Panc1 (cell line): ENCODE measurements around the gene ZNF726. TPM values are rescaled to one million over a fixed set of nuclear protein-coding genes. Genes with fewer than 3 reads are reported as not detected.

Source experiments
- ATAC-seq: fragments of 200-7000 bp; cut with Tn5 transposase; 2 replicates; pipeline ENCODE4 v1.9.1; 2020; ENCODE audit warnings: mild to moderate bottlenecking, moderate library complexity
- BruUV-seq: library from RNA; stranded (reverse); fragments of 400-500 nt; replicated peaks from 2 replicates; lab custom pipeline; 2021; lab: Mats Ljungman, UMichigan
- CTCF ChIA-PET: fragments of 300-600 bp; sonication (Branson Sonifier 250); formaldehyde crosslinking; loops from one replicate; lab custom pipeline; 2022; ENCODE audit warnings: antibody characterized with exemption; lab: Charles Lee
- POLR2A ChIA-PET: fragments of 300-600 bp; sonication (Branson Sonifier 250); formaldehyde crosslinking; loops from one replicate; lab custom pipeline; 2022; ENCODE audit warnings: antibody characterized with exemption; lab: Charles Lee
- DNase-seq: peaks from one replicate; pipeline ENCODE4 v3.0.0-alpha.2; 2010; ENCODE audit warnings: low read depth, low spot score
- H3K27ac ChIP-seq: 2 replicates; pipeline ENCODE4 v1.5.1; 2011; ENCODE audit warnings: mild to moderate bottlenecking, low read length, inconsistent platforms
- H3K27me3 ChIP-seq: fragments of 200-500 bp; sonication (Bioruptor generic); 2 replicates; pipeline ENCODE4 v1.6.0; 2014; ENCODE audit warnings: low read length, inconsistent platforms; ENCODE audit not compliant: control insufficient read depth, insufficient read depth
- H3K36me3 ChIP-seq: fragments of 200-500 bp; sonication (Bioruptor generic); 2 replicates; pipeline ENCODE4 v1.5.1; 2014; ENCODE audit warnings: inconsistent platforms, mild to moderate bottlenecking, low read length, moderate library complexity; ENCODE audit not compliant: control insufficient read depth, insufficient read depth
- H3K4me1 ChIP-seq: 2 replicates; pipeline ENCODE4 v1.5.1; 2011; ENCODE audit warnings: inconsistent platforms, mild to moderate bottlenecking, low read length, moderate library complexity; ENCODE audit not compliant: control insufficient read depth, insufficient read depth
- H3K4me3 ChIP-seq, 2 experiments: 2 replicates each; pipeline ENCODE4 v1.5.1; 2011 to 2012; ENCODE audit warnings: low read depth in 2 of 2, low read length in 2 of 2, mild to moderate bottlenecking in 2 of 2, inconsistent platforms in 1 of 2, moderate library complexity in 1 of 2
- H3K9me3 ChIP-seq: fragments of 200-500 bp; sonication (Bioruptor generic); 2 replicates; pipeline ENCODE4 v1.5.1; 2014; ENCODE audit warnings: low read depth, mild to moderate bottlenecking, inconsistent platforms, low read length, moderate library complexity; ENCODE audit not compliant: control insufficient read depth, insufficient read depth
- CTCF ChIP-seq: fragments of 450-650 bp; IDR thresholded peaks from 2 replicates; pipeline ENCODE4 v1.5.1; 2017; ENCODE audit warnings: mild to moderate bottlenecking
- POLR2AphosphoS5 ChIP-seq: IDR thresholded peaks from 2 replicates; pipeline ENCODE4 v1.6.1; 2012; ENCODE audit warnings: mild to moderate bottlenecking, low read depth, low read length, moderate library complexity
- REST ChIP-seq, 2 experiments: IDR thresholded peaks; 2 replicates each; pipeline ENCODE4 v1.6.1; 2011 to 2012; ENCODE audit warnings: low read depth in 2 of 2, control low read depth in 1 of 2, low read length in 1 of 2, mild to moderate bottlenecking in 1 of 2, moderate library complexity in 1 of 2; ENCODE audit not compliant: insufficient read depth in 1 of 2
- SIN3A ChIP-seq: IDR thresholded peaks from 2 replicates; pipeline ENCODE4 v1.6.1; 2012; ENCODE audit warnings: low read depth, mild to moderate bottlenecking, low read length, moderate library complexity, borderline replicate concordance; ENCODE audit not compliant: insufficient read depth
- TCF7L2 ChIP-seq: IDR thresholded peaks from 2 replicates; pipeline ENCODE4 v1.6.1; 2011; ENCODE audit warnings: mild to moderate bottlenecking, low read depth, low read length, inconsistent platforms
- in situ Hi-C: cut with HindIII; loops from 2 replicates; pipeline ENCODE4 v1.10.0; 2016; ENCODE audit warnings: low sequenced_read_pairs, low pct_unique_long_range_greater_than_20kb
- intact Hi-C: fragments of 100-400 bp; cut with micrococcal nuclease; formaldehyde crosslinking; loops from one replicate; pipeline ENCODE4 v1.10.0; 2022; ENCODE audit not compliant: unreplicated experiment
- total RNA-seq: library from RNA; stranded (reverse); gene quantifications from one replicate; pipeline ENCODE4 v1.2.1, GENCODE V29; 2021; ENCODE audit not compliant: unreplicated experiment

Gene ZNF726
- total RNA-seq, 1 experiment from 2014 or later, result 7.2 TPM

- Histone ChIP-seq H3K36me3 (no peaks in the 10 kb centered on the region), H3K9me3 (peaks cover 5% of the 10 kb centered on the region; the same call in 1 of the 2 replicates), H3K4me3 (no peak overlapping the region), H3K27me3 (no peaks in the 10 kb centered on the region), H3K27ac (no peak overlapping the region), H3K4me1 (no peaks in the 10 kb centered on the region)
- no TSS peak for BruUV-seq
- DNase-seq (no peak), ATAC-seq (no peak)
- in situ Hi-C loops (no loop called here), intact Hi-C loops (no loop called here)
- POLR2A ChIA-PET, result no interaction called here
- TF ChIP-seq TCF7L2 (no peak), SIN3A (no peak), CTCF (no peak), POLR2AphosphoS5 (no peak), REST (IDR thresholded peaks at IDR 0.05; ENCODE audit: insufficient read depth in 1 of 2, low read depth in 2 of 2, low read length in 1 of 2) (no peak)
- CTCF ChIA-PET, result no interaction called here
Observed at GRCh38 chr19:23946569-23946968, 31.9 kb downstream of the ZNF726 start.

GRCh38 chr19:23949611-23950010 is 34.9 kb downstream of the ZNF726 start:
- H3K4me3 ChIP-seq, result no peak overlapping the region
- TF ChIP-seq CTCF, result no peak
- TF ChIP-seq SIN3A, result no peak
- no peak for TF ChIP-seq REST (IDR thresholded peaks at IDR 0.05; ENCODE audit: insufficient read depth in 1 of 2, low read depth in 2 of 2, low read length in 1 of 2)
- no peak for TF ChIP-seq TCF7L2
- no peak for TF ChIP-seq POLR2AphosphoS5
- no peak for DNase-seq
- H3K36me3 ChIP-seq, result no peaks in the 10 kb centered on the region
- CTCF ChIA-PET, result no interaction called here
- peaks cover 5% of the 10 kb centered on the region; the same call in 1 of the 2 replicates for H3K9me3 ChIP-seq
- H3K27me3 ChIP-seq, result no peaks in the 10 kb centered on the region
- no peaks in the 10 kb centered on the region for H3K4me1 ChIP-seq
- in situ Hi-C loops, result no loop called here
- BruUV-seq, result no TSS peak
- POLR2A ChIA-PET, result no interaction called here
- ATAC-seq, result no peak
- intact Hi-C loops, result no loop called here
- no peak overlapping the region for H3K27ac ChIP-seq
